H9 (cell line): ENCODE data around the gene CNOT4. TPM values are rescaled to one million over a fixed set of nuclear protein-coding genes. Genes with fewer than 3 reads are reported as not detected.
A peak's percentile ranks its signal among the peaks of the same experiment; 100 is the strongest.

ENCODE experiments used
- DNase-seq: peaks from one replicate; pipeline ENCODE4 v3.0.0-alpha.2; 2017
- H2AFZ ChIP-seq: one replicate; pipeline ENCODE4 v1.6.1; 2013; ENCODE audit warnings: mild to moderate bottlenecking, low read length, control low read depth, moderate library complexity
- H2AK5ac ChIP-seq: 2 replicates; pipeline ENCODE4 v1.6.1; 2013; ENCODE audit warnings: low read length, control low read depth, mixed read lengths; ENCODE audit not compliant: insufficient read length
- H2BK120ac ChIP-seq: one replicate; pipeline ENCODE4 v1.6.1; 2013; ENCODE audit warnings: low read depth, mild to moderate bottlenecking, low read length, control low read depth, inconsistent platforms; ENCODE audit not compliant: poor library complexity, severe bottlenecking
- H2BK12ac ChIP-seq: 2 replicates; pipeline ENCODE4 v1.6.1; 2013; ENCODE audit warnings: low read length, control low read depth, mixed read lengths, low read depth; ENCODE audit not compliant: insufficient read length
- H2BK15ac ChIP-seq: 2 replicates; pipeline ENCODE4 v1.6.1; 2013; ENCODE audit warnings: low read depth, low read length, control low read depth
- H2BK20ac ChIP-seq: one replicate; pipeline ENCODE4 v1.6.1; 2013; ENCODE audit warnings: low read depth, mild to moderate bottlenecking, low read length, control low read depth, inconsistent platforms; ENCODE audit not compliant: poor library complexity, severe bottlenecking
- H2BK5ac ChIP-seq: 2 replicates; pipeline ENCODE4 v1.6.1; 2013; ENCODE audit warnings: low read length, control low read depth, mixed read lengths; ENCODE audit not compliant: insufficient read length
- H3K14ac ChIP-seq: 2 replicates; pipeline ENCODE4 v1.6.1; 2013; ENCODE audit warnings: low read length, control low read depth; ENCODE audit not compliant: insufficient read depth
- H3K18ac ChIP-seq: 2 replicates; pipeline ENCODE4 v1.6.1; 2013; ENCODE audit warnings: low read depth, mild to moderate bottlenecking, mixed read lengths, low read length, control low read depth; ENCODE audit not compliant: insufficient read length
- H3K23ac ChIP-seq: 2 replicates; pipeline ENCODE4 v1.6.1; 2013; ENCODE audit warnings: low read length, control low read depth, mixed read lengths, low read depth; ENCODE audit not compliant: insufficient read length
- H3K23me2 ChIP-seq: 2 replicates; pipeline ENCODE4 v1.6.1; 2013; ENCODE audit warnings: low read depth, mild to moderate bottlenecking, mixed read lengths, low read length, control low read depth; ENCODE audit not compliant: insufficient read length, poor library complexity, severe bottlenecking
- H3K27ac ChIP-seq: 2 replicates; pipeline ENCODE4 v1.5.1; 2013; ENCODE audit warnings: low read length, control low read depth, mixed read lengths, low read depth; ENCODE audit not compliant: insufficient read length
- H3K27me3 ChIP-seq: 2 replicates; pipeline ENCODE4 v1.6.1; 2013; ENCODE audit warnings: low read length, control low read depth, inconsistent platforms; ENCODE audit not compliant: insufficient read depth
- H3K4ac ChIP-seq: 2 replicates; pipeline ENCODE4 v1.6.1; 2013; ENCODE audit warnings: low read depth, mild to moderate bottlenecking, control low read depth, inconsistent platforms, low read length, moderate library complexity
- H3K4me1 ChIP-seq: 2 replicates; pipeline ENCODE4 v1.6.1; 2013; ENCODE audit warnings: low read length, control low read depth, inconsistent platforms; ENCODE audit not compliant: insufficient read depth
- H3K4me2 ChIP-seq: 2 replicates; pipeline ENCODE4 v1.6.1; 2013; ENCODE audit warnings: low read length, control low read depth, mixed read lengths; ENCODE audit not compliant: insufficient read length, insufficient read depth
- H3K56ac ChIP-seq: 2 replicates; pipeline ENCODE4 v1.6.1; 2013; ENCODE audit warnings: low read depth, mild to moderate bottlenecking, mixed read lengths, low read length, control low read depth; ENCODE audit not compliant: insufficient read length
- H3K79me1 ChIP-seq: 2 replicates; pipeline ENCODE4 v1.6.1; 2013; ENCODE audit warnings: low read depth, mild to moderate bottlenecking, moderate library complexity, low read length, control low read depth, inconsistent platforms; ENCODE audit not compliant: insufficient read depth, poor library complexity, severe bottlenecking
- H3K79me2 ChIP-seq: 2 replicates; pipeline ENCODE4 v1.6.1; 2013; ENCODE audit warnings: low read length, control low read depth, inconsistent platforms; ENCODE audit not compliant: insufficient read depth
- H3K9ac ChIP-seq: 2 replicates; pipeline ENCODE4 v1.6.1; 2013; ENCODE audit warnings: low read length, control low read depth, mixed read lengths; ENCODE audit not compliant: insufficient read length; ENCODE audit errors: extremely low read depth
- H3K9me3 ChIP-seq: one replicate; pipeline ENCODE4 v1.6.1; 2013; ENCODE audit warnings: low read depth, low read length, inconsistent platforms; ENCODE audit not compliant: control insufficient read depth
- H3T11ph ChIP-seq: one replicate; pipeline ENCODE4 v1.6.1; 2013; ENCODE audit warnings: mild to moderate bottlenecking, low read length, control low read depth, inconsistent platforms
- H4K20me1 ChIP-seq: one replicate; pipeline ENCODE4 v1.6.1; 2013; ENCODE audit not compliant: control insufficient read depth, insufficient read length, insufficient read depth
- H4K5ac ChIP-seq: 2 replicates; pipeline ENCODE4 v1.6.1; 2013; ENCODE audit warnings: low read depth, mild to moderate bottlenecking, mixed read lengths, low read length, control low read depth; ENCODE audit not compliant: insufficient read length
- H4K8ac ChIP-seq: replicated peaks from 2 replicates; pipeline ENCODE4 v1.6.1; 2013; ENCODE audit warnings: low read length, control low read depth, mixed read lengths, low read depth; ENCODE audit not compliant: insufficient read length
- H4K91ac ChIP-seq: 2 replicates; pipeline ENCODE4 v1.6.1; 2013; ENCODE audit warnings: low read depth, mild to moderate bottlenecking, moderate library complexity, mixed read lengths, low read length, control low read depth; ENCODE audit not compliant: insufficient read length
- H3K27ac Mint-ChIP-seq, 3 experiments: 2 replicates in 2 of 3; 3 replicates in 1 of 3; pipeline ENCODE4 v1.8.0; 2020 to 2021; ENCODE audit warnings: mixed read lengths in 3 of 3, mild to moderate bottlenecking in 1 of 3, moderate library complexity in 1 of 3
- H3K27me3 Mint-ChIP-seq: 2 replicates; pipeline ENCODE4 v1.8.0; 2021; ENCODE audit warnings: low read depth, mild to moderate bottlenecking, moderate library complexity, mixed read lengths
- H3K36me3 Mint-ChIP-seq, 3 experiments: 2 replicates in 2 of 3; 3 replicates in 1 of 3; pipeline ENCODE4 v1.8.0; 2020 to 2021; ENCODE audit warnings: low read depth in 3 of 3, mixed read lengths in 3 of 3; ENCODE audit not compliant: insufficient read depth in 1 of 3
- H3K4me1 Mint-ChIP-seq, 2 experiments: 2 replicates each; pipeline ENCODE4 v1.8.0; 2020; ENCODE audit warnings: mixed read lengths in 2 of 2
- H3K4me3 Mint-ChIP-seq, 2 experiments: 2 replicates in 1 of 2; 3 replicates in 1 of 2; pipeline ENCODE4 v1.8.0; 2020 to 2021; ENCODE audit warnings: mild to moderate bottlenecking in 2 of 2, mixed read lengths in 2 of 2, moderate library complexity in 1 of 2
- H3K9me3 Mint-ChIP-seq, 2 experiments: 2 replicates in 1 of 2; 3 replicates in 1 of 2; pipeline ENCODE4 v1.8.0; 2020; ENCODE audit warnings: mild to moderate bottlenecking in 2 of 2, mixed read lengths in 2 of 2, moderate library complexity in 1 of 2
- CTCF ChIP-seq: fragments of 200-600 bp; sonication (generic); conservative IDR thresholded peaks from 3 replicates; pipeline ENCODE4 v1.8.0; 2021; ENCODE audit warnings: antibody characterized with exemption, mild to moderate bottlenecking
- WGBS: extraction: QIAGEN DNeasy Blood & Tissue Kit; methylation state at CpG from one replicate; pipeline ENCODE4 v1.1.7; 2013; ENCODE audit warnings: missing lambda C conversion rate, low lambda C conversion rate, mixed read lengths; ENCODE audit not compliant: insufficient read length; ENCODE audit errors: extremely low coverage; 5-methylcytosine and 5-hydroxymethylcytosine counted together
- total RNA-seq: library from RNA; stranded (reverse); gene quantifications from 2 replicates; pipeline ENCODE4 v1.2.1, GENCODE V29; 2021

Gene CNOT4
- total RNA-seq, 1 experiment from 2014 or later, result 27.4 TPM

GRCh38 chr7:135386776-135387175, 123.1 kb downstream of the CNOT4 start:
- no peak overlapping the region for H2BK12ac ChIP-seq
- H2BK20ac ChIP-seq, result no peak overlapping the region
- H3K23me2 ChIP-seq, result no peaks in the 10 kb centered on the region
- H3K36me3 Mint-ChIP-seq, result no peaks in the 10 kb centered on the region; a peak in 1 of 7 replicates
- H2AK5ac ChIP-seq, result no peak overlapping the region
- no peaks in the 10 kb centered on the region for H3K27me3 Mint-ChIP-seq
- no peak overlapping the region for H2AFZ ChIP-seq
- no peak overlapping the region for H3K14ac ChIP-seq
- H3K9me3 Mint-ChIP-seq, result no peaks in the 10 kb centered on the region
- no peak overlapping the region for H2BK5ac ChIP-seq
- H4K20me1 ChIP-seq, result no peaks in the 10 kb centered on the region
- H3K4me1 Mint-ChIP-seq, result peaks cover 19 to 23% of the 10 kb centered on the region in 2 experiments
- no peak overlapping the region for H3K4ac ChIP-seq
- H3K79me2 ChIP-seq, result no peaks in the 10 kb centered on the region
- H3K27me3 ChIP-seq, result no peaks in the 10 kb centered on the region
- H3K4me1 ChIP-seq, result peaks cover 4% of the 10 kb centered on the region; the same call in 1 of the 2 replicates
- H3K9ac ChIP-seq, result no peak overlapping the region
- H3K23ac ChIP-seq, result no peak overlapping the region
- H2BK120ac ChIP-seq, result no peak overlapping the region
- H3K4me2 ChIP-seq, result no peak overlapping the region
- no peak overlapping the region for H3K56ac ChIP-seq
- no CpG with 5 or more reads among the region's 2 CpGs for WGBS
- no peak overlapping the region for H3T11ph ChIP-seq
- no peak overlapping the region for H4K5ac ChIP-seq
- no peak for TF ChIP-seq CTCF
- no peak for DNase-seq
- no peak overlapping the region for H3K4me3 Mint-ChIP-seq
- H4K8ac ChIP-seq, result no peak overlapping the region
- H4K91ac ChIP-seq, result no peak overlapping the region
- no peaks in the 10 kb centered on the region for H3K79me1 ChIP-seq
- peak overlapping the region in 2 of 3 experiments; percentile 69 to 80; a peak in 4 of 7 replicates for H3K27ac Mint-ChIP-seq
- no peak overlapping the region for H3K27ac ChIP-seq
- H3K18ac ChIP-seq, result no peak overlapping the region
- no peaks in the 10 kb centered on the region for H3K9me3 ChIP-seq
- H2BK15ac ChIP-seq, result no peak overlapping the region
